ENCODE data around the gene BMP7.

GRCh38 chr20:57179265-57179664, 87.2 kb downstream of the BMP7 start:
- TF ChIP-seq CTCF (conservative IDR thresholded peaks at IDR 0.05 in 1 of 2, IDR thresholded peaks at IDR 0.05 in 1 of 2; ENCODE audit: extremely low read depth in 1 of 2, insufficient read depth in 1 of 2, low read depth in 1 of 2, low read length in 2 of 2) (no peak), EZH2 (IDR thresholded peaks at IDR 0.05; ENCODE audit: borderline replicate concordance, low read length) (no peak)
